Adrenal gland (tissue), 12 donors: ENCODE measurements around the gene OR10AD1. TPM values are rescaled to one million over a fixed set of nuclear protein-coding genes. Genes with fewer than 3 reads are reported as not detected.
A peak's percentile ranks its signal among the peaks of the same experiment; 100 is the strongest.
"Not testable (repeated sequence)": the region's sequence is repeated elsewhere in the genome, so short reads cannot be mapped to it uniquely, and the experiment has no call there.

Experiments used
- DNase-seq, 7 donors: peaks; one replicate each; pipeline ENCODE4 v3.0.0-alpha.2; 2019 to 2020
- H3K27ac ChIP-seq, 5 donors: fragments of 200-600 bp; sonication (generic) in 4 of 5; 1 replicate in 3 of 5; 2 replicates in 2 of 5; pipeline versions ENCODE4 v1.5.1 to v1.8.0; 2016 to 2020; ENCODE audit warnings: mild to moderate bottlenecking in 1 of 5
- H3K27me3 ChIP-seq: fragments of 200-600 bp; 2 replicates; pipeline ENCODE4 v1.8.0; 2021
- H3K36me3 ChIP-seq, 2 donors: fragments of 200-600 bp; replicated peaks in 1 of 2; 1 replicate in 1 of 2; 2 replicates in 1 of 2; pipeline versions ENCODE4 v1.5.1 to v1.8.0; 2018 to 2022
- H3K4me1 ChIP-seq, 2 donors: fragments of 200-600 bp; replicated peaks in 1 of 2; 1 replicate in 1 of 2; 2 replicates in 1 of 2; pipeline versions ENCODE4 v1.5.1 to v1.8.0; 2018 to 2021
- H3K4me3 ChIP-seq, 4 donors: fragments of 200-600 bp; sonication (generic) in 3 of 4; one replicate each; pipeline ENCODE4 v1.5.1; 2016 to 2018
- H3K9me3 ChIP-seq, 3 donors: fragments of 200-600 bp; sonication (generic) in 1 of 3; replicated peaks in 1 of 3; 1 replicate in 2 of 3; 2 replicates in 1 of 3; pipeline versions ENCODE4 v1.5.1 to v1.8.0; 2016 to 2021
- CTCF ChIP-seq, 6 experiments: fragments of 450-650 bp in 4 of 6; fragments of 200-600 bp in 2 of 6; sonication (generic) in 1 of 6; IDR thresholded peaks; 1 replicate in 5 of 6; 2 replicates in 1 of 6; pipeline versions ENCODE4 v1.5.1 to v1.8.0; 2016 to 2021; ENCODE audit warnings: antibody characterized with exemption in 6 of 6, mild to moderate bottlenecking in 2 of 6, moderate library complexity in 1 of 6
- POLR2A ChIP-seq, 2 donors: fragments of 450-650 bp; IDR thresholded peaks; one replicate each; pipeline ENCODE4 v1.6.1; 2017; ENCODE audit warnings: antibody characterized with exemption in 2 of 2, mild to moderate bottlenecking in 2 of 2, moderate library complexity in 1 of 2
- WGBS, 4 donors: extraction: QIAGEN DNeasy Blood & Tissue Kit in 2 of 4; methylation state at CpG; one replicate each; pipeline versions ENCODE4 v1.1.5 to v1.1.7; 2013 to 2017; 5-methylcytosine and 5-hydroxymethylcytosine counted together
- intact Hi-C, 2 donors: fragments of 100-400 bp; cut with DNase I; formaldehyde crosslinking; loops; one replicate each; pipeline versions ENCODE4 v1.14.1 to v1.15.0; 2022 to 2023
- polyA plus RNA-seq, 3 donors: library from polyadenylated mRNA; stranded (reverse); fragments of 200-250 nt in 2 of 3; fragments of 350-450 nt in 1 of 3; fragmentation: Illumina TruSeq in 1 of 3; extraction: RNeasy Lipid Tissue Mini Kit (QIAGEN cat#74804) in 1 of 3; gene quantifications; one replicate each; pipeline ENCODE4 v1.2.3, GENCODE V29; 2013 to 2014
- total RNA-seq, 9 donors: library from RNA; depleted of rRNA in 4 of 9; stranded (reverse); fragments of >200 nt in 4 of 9; fragments of 120-200 nt in 1 of 9; fragmentation: NEBNext Ultra II Directional in 1 of 9; extraction: Animal tissue kit (Norgen Biotek cat#: 25700) in 1 of 9; gene quantifications; one replicate each; pipeline versions ENCODE4 v1.1.0 to v1.2.4, GENCODE V29; 2013 to 2023
- donor health status: healthy with polysubstance abuse.
- donor health status: Bipolar disorder and iron deficiency.
- donor health status: DM: yes; HTN: yes; CAD: no.
- donor health status: DM: no; HTN: no; CAD: no.
- donor health status: DM: no; HTN: no; CAD: no.
- donor health status: DM: yes; HTN: yes; CAD: no.

Gene OR10AD1
- total and polyA plus RNA-seq, 12 donors = 0.16 TPM; not detected in 11

- DNase-seq = peak in 2 of 7 donors; percentile 27 to 29
- Histone ChIP-seq H3K4me3 (no peak overlapping the region), H3K36me3 (no peaks in the 10 kb centered on the region), H3K27ac (peak overlapping the region in 2 of 5 donors; percentile 4 to 25), H3K4me1 (peaks cover 9 to 11% of the 10 kb centered on the region in 2 donors), H3K9me3 (no peaks in the 10 kb centered on the region), H3K27me3 (no peaks in the 10 kb centered on the region)
- WGBS, 4 donors = 44 to 57% (median 44%) methylated on average over 4 of the region's 4 CpGs
- TF ChIP-seq CTCF (IDR thresholded peaks at IDR 0.05) = no peak
- no peak for TF ChIP-seq POLR2A (IDR thresholded peaks at IDR 0.05)
- intact Hi-C loops = no loop called here
Measured at GRCh38 chr12:48235796-48236333, 32.8 kb upstream of the OR10AD1 start.

GRCh38 chr12:48231169-48231958 lies 28.3 kb upstream of the OR10AD1 start:
- intact Hi-C loops, DNase-seq, H3K36me3 ChIP-seq, H3K4me3 ChIP-seq, H3K27ac ChIP-seq, H3K4me1 ChIP-seq, H3K9me3 ChIP-seq, H3K27me3 ChIP-seq: not testable (repeated sequence)
- WGBS, 4 donors = 91 to 98% (median 95%) methylated on average over 2 of the region's 2 CpGs

- H3K27ac ChIP-seq, H3K36me3 ChIP-seq, H3K9me3 ChIP-seq, DNase-seq, H3K4me3 ChIP-seq, H3K27me3 ChIP-seq, intact Hi-C loops, H3K4me1 ChIP-seq: not testable (repeated sequence)
- 84 to 93% (median 88%) methylated on average over 3 of the region's 3 CpGs for WGBS, 4 donors
Measured at GRCh38 chr12:48224533-48224932, 21.4 kb upstream of the OR10AD1 start.

GRCh38 chr12:48221645-48222044 lies 18.6 kb upstream of the OR10AD1 start:
- Histone ChIP-seq H3K9me3 (no peaks in the 10 kb centered on the region), H3K27ac (no peak overlapping the region), H3K27me3 (no peaks in the 10 kb centered on the region), H3K4me3 (no peak overlapping the region), H3K4me1 (peaks cover 5% of the 10 kb centered on the region in 2 donors), H3K36me3 (no peaks in the 10 kb centered on the region)
- 10 to 35% (median 16%) methylated on average over 2 of the region's 2 CpGs for WGBS, 4 donors
- DNase-seq = peak in 1 of 7 donors; percentile 39
- TF ChIP-seq POLR2A (IDR thresholded peaks at IDR 0.05) (no peak), CTCF (IDR thresholded peaks at IDR 0.05) (no peak)
- intact Hi-C loops = no loop called here

- WGBS, 4 donors = 82 to 100% (median 95%) methylated on average over 1 of the region's 1 CpG
- no peaks in the 10 kb centered on the region for H3K27me3 ChIP-seq
- intact Hi-C loops = no loop called here
- peaks cover 14% of the 10 kb centered on the region in 2 donors for H3K4me1 ChIP-seq
- H3K36me3 ChIP-seq = no peaks in the 10 kb centered on the region
- H3K9me3 ChIP-seq = no peaks in the 10 kb centered on the region
- no peak overlapping the region for H3K4me3 ChIP-seq
- TF ChIP-seq POLR2A (IDR thresholded peaks at IDR 0.05) (no peak), CTCF (IDR thresholded peaks at IDR 0.05) (no peak)
- DNase-seq = no peak
- no peak overlapping the region for H3K27ac ChIP-seq
Measured at GRCh38 chr12:48220701-48221100, 17.6 kb upstream of the OR10AD1 start.
